K562 (cell line): ENCODE measurements around the gene GTPBP8. TPM values are rescaled to one million over a fixed set of nuclear protein-coding genes. Genes with fewer than 3 reads are reported as not detected.

Experiments used
- ASH1L ChIP-seq: fragments of 450-650 bp; IDR thresholded peaks from 2 replicates; pipeline ENCODE4 v1.6.1; 2018; ENCODE audit warnings: borderline replicate concordance, mild to moderate bottlenecking, low read depth; ENCODE audit not compliant: partially characterized antibody
- DACH1 ChIP-seq: fragments of 450-650 bp; IDR thresholded peaks from 2 replicates; pipeline ENCODE4 v1.6.1; 2018; ENCODE audit not compliant: partially characterized antibody
- EGR1 ChIP-seq: fragments of 450-650 bp; conservative IDR thresholded peaks from 2 replicates; pipeline ENCODE4 v1.6.1; 2017; ENCODE audit warnings: mild to moderate bottlenecking
- HINFP ChIP-seq: fragments of 450-650 bp; conservative IDR thresholded peaks from 2 replicates; pipeline ENCODE4 v1.6.1; 2016; ENCODE audit warnings: missing genetic modification characterization, low read depth, mild to moderate bottlenecking, control low read depth, missing compliant biosample characterization
- MCM2 ChIP-seq: fragments of 450-650 bp; IDR thresholded peaks from 2 replicates; pipeline ENCODE4 v1.6.1; 2017; ENCODE audit warnings: low read depth, mild to moderate bottlenecking
- RREB1 ChIP-seq: fragments of 250-450 bp; sonication (Bioruptor Pico); IDR thresholded peaks from 2 replicates; pipeline ENCODE4 v1.4.0; 2020
- SIN3B ChIP-seq: fragments of 450-650 bp; IDR thresholded peaks from 2 replicates; pipeline ENCODE4 v1.6.1; 2017; ENCODE audit warnings: low read depth, mild to moderate bottlenecking, moderate library complexity
- ZBTB8A ChIP-seq: fragments of 450-650 bp; IDR thresholded peaks from 2 replicates; pipeline ENCODE4 v1.6.1; 2018; ENCODE audit warnings: mild to moderate bottlenecking, moderate library complexity; ENCODE audit not compliant: partially characterized antibody
- ZNF318 ChIP-seq, 2 experiments: fragments of 450-650 bp; IDR thresholded peaks; 2 replicates each; pipeline ENCODE4 v1.6.1; 2016; ENCODE audit warnings: mild to moderate bottlenecking in 2 of 2, borderline replicate concordance in 1 of 2, low read depth in 1 of 2, moderate library complexity in 1 of 2
- ZNF324 ChIP-seq: fragments of 250-450 bp; sonication (Bioruptor Pico); IDR thresholded peaks from 2 replicates; pipeline ENCODE4 v1.4.0; 2020; ENCODE audit warnings: mild to moderate bottlenecking
- polyA plus RNA-seq, 8 experiments: library from polyadenylated mRNA; depleted of rRNA in 4 of 8; stranded (reverse) in 5 of 8; unstranded in 3 of 8; fragments of >200 nt; fragmentation: Nextera tagmentation in 2 of 8; fragmentation: Illumina TruSeq in 1 of 8; extraction: Ambion mirVana in 2 of 8; extraction: Trizol in 1 of 8; gene quantifications; 2 replicates each; pipeline versions ENCODE4 v1.2.1 to v1.2.3, GENCODE V29; 2011 to 2014; ENCODE audit warnings: inconsistent platforms in 1 of 8, missing spikeins in 1 of 8
- total RNA-seq, 7 experiments: library from RNA; depleted of rRNA in 6 of 7; stranded (reverse); fragments of >200 nt in 6 of 7; fragmentation: Illumina TruSeq in 2 of 7; extraction: Trizol in 2 of 7; gene quantifications; 2 replicates each; pipeline versions ENCODE4 v1.2.1 to v1.2.3, GENCODE V29; 2011 to 2021; ENCODE audit warnings: low replicate concordance in 1 of 7

Gene GTPBP8
- total and polyA plus RNA-seq, 9 of the 15 experiments (the other 6 are each of a cell fraction or from before 2014, with no cell fraction given), result 14.0 to 33.3 (median 20.8) TPM

GRCh38 chr3:113019182-113020137 is 28.7 kb downstream of the GTPBP8 start (continued):
- TF ChIP-seq HINFP, result no peak
- no peak for TF ChIP-seq ZBTB8A
- peak; percentile 70; the same call in 1 of the 2 replicates for TF ChIP-seq SIN3B
- TF ChIP-seq ZNF318 (IDR thresholded peaks at IDR 0.05; ENCODE audit: borderline replicate concordance in 1 of 2, low read depth in 1 of 2), result no peak
- no peak for TF ChIP-seq MCM2
- no peak for TF ChIP-seq RREB1 (CRISPR knock-in tag)
- no peak for TF ChIP-seq ZNF324 (CRISPR knock-in tag)
- TF ChIP-seq DACH1, result peak; percentile 26
- no peak for TF ChIP-seq ASH1L
- TF ChIP-seq EGR1, result peak; percentile 81
